HG02759 (cell line): Measurements from ENCODE around the gene CDK4.
A peak's percentile ranks its signal among the peaks of the same experiment; 100 is the strongest.

ENCODE experiments used
- ATAC-seq: cut with Tn5 transposase; IDR thresholded peaks from one replicate; pipeline ENCODE4 v1.9.1; 2021; ENCODE audit warnings: mild to moderate bottlenecking, moderate library complexity; ENCODE audit not compliant: unreplicated experiment

Gene CDK4

DNA sequence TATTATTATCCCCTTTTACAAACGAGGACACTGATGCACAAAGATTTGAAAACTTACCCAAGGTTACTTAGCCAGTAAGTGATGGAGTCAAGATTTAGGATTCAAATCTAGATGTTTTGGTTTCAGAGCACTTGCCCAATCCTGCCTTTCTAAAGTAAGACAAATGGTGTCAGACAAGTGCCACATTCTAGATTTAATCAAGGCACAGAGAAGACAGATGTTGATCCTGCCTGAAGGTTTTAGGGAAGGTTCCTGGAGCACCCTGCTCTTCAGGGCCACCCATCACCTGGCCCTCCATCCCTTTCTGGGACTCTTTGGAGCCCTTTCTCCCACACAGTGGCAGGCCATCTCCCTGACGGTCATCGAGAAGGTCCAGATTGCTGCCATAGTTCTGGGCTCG, 5.7 kb upstream of the CDK4 start:
- ATAC-seq, result no peak

DNA sequence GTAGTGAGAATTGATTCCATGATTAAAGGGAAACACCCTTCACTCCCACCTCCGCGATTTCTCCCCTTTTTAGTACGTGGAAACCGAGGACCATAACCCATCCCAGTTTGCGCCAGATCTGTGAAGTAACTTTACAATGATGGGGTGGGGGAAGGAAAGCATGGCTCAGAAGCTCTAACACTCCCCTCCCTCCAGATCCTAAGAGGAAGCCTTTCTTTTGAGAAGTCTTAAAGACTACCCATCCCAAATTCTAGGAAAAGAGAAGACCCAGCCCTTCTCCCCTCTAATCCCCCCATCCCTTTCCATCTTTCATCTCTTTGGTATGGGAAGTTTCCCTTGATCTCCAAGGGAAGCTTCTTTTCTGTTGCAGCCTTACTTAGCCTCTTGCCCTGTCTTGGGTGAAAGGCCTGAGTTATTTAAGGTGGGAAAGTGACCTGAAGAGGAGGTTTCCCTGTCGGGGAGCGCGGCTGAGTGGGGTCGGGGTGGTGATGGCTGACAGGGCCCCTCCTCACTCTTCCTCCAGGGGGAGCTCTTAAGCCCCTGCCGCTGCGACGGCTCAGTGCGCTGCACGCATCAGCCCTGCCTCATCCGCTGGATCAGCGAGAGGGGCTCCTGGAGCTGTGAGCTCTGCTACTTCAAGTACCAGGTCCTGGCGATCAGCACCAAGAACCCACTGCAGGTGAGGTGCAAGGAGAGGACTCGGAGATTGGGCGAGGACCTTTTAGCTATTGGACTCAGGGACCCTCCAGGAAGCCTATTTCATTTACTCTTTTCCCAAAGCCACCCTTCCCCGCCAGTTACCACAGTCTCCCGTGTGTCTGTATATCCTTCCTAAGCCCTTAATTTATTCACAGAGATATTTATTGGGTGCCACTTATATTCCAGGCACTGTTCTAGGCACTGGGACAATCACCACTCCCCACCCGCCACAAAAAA, 4.6 kb upstream of the CDK4 start:
- peak; percentile 13 for ATAC-seq

DNA sequence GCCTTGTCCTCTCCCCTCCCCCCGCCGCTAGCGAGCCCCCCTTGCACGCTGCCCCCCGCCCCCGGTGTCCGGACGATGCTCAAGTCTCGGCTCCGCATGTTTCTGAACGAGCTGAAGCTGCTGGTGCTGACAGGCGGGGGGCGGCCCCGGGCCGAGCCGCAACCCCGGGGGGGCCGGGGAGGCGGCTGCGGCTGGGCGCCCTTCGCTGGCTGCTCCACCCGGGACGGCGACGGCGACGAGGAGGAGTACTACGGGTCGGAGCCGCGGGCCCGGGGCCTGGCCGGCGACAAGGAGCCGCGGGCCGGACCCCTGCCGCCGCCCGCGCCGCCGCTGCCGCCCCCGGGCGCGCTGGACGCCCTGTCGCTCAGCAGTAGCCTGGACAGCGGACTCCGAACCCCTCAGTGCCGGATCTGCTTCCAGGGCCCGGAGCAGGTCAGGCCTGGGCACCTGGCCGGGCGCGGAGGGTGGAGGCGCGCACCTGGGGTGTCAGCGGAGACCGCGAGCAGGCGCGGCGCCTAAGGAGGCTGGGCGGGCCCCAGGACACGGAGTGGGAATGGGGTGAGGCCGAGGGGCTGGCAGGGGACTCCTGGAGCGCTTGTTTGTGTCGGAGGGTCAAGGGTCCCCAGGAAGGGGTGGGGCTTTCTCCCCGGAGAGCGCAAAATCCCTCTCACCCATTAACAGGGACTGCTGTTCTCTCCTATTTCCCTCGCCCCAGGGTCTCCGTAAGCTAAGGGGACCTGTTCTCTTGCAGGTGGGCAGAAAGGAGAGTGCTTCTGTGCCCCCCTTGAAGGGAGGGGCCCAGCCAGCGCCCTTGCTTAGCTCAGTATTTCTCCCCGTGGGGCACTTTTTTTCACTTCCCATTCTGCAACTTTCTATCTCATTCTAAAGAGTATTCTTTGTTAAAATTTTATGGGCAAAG, 3.6 kb upstream of the CDK4 start:
- no peak for ATAC-seq

DNA sequence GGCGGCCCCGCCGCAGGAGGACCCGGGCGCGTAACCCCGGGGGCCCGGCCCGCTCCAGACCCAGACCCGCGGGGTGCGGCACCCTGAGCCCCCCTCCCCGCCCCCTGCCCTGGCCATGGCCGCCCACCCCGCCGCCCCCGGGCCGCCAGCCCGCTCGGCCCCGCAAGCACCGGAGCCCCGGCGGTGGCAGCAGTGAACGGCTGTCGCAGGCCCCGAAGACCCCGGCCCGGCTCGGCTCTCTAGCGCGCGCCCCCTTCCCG, 3.0 kb upstream of the CDK4 start:
- ATAC-seq, result no peak

DNA sequence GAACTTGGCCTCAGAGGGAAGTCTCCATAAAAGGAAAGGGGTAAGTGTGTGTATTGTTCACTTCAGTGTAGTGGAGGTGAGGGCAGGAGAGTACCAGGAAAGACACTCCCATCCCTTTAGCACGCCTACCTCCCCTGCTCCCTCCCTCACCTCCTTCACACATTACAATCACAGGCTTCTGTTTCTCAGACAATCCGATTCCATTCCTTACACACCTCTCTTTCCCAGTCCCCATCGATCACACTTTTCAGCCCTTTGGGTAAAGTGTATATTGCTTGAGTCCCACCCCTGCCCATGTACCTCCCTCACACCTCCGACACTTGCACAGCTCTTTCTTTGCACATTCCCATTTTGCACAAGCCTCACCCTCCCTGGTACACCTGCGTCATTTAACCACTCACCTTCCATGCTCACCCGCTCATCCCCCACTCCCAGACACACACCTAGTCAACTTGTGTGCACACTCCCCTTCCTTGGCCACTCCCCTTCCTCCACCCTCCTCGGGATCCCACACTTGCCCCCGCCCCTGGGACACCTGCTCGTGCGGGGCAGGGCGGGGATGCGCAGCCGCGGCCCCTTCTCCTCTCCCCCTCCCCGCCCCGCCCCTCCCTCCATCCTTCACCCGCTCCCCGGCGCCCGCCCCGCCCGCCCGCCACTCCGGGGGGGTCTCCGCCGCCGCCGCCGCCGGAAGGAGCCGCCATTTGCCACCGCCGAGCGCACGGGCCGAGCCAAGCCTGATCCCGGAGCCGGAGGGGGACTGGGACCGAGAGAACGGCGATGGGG, 2.5 kb upstream of the CDK4 start, which contains the start of gene MARCHF9:
Gene MARCHF9, plus strand, starts transcription at position 693 of the 783 bp plus-strand sequence. CDS start 426 bp downstream, outside the sequence.
- ATAC-seq, result peak; percentile 37

DNA sequence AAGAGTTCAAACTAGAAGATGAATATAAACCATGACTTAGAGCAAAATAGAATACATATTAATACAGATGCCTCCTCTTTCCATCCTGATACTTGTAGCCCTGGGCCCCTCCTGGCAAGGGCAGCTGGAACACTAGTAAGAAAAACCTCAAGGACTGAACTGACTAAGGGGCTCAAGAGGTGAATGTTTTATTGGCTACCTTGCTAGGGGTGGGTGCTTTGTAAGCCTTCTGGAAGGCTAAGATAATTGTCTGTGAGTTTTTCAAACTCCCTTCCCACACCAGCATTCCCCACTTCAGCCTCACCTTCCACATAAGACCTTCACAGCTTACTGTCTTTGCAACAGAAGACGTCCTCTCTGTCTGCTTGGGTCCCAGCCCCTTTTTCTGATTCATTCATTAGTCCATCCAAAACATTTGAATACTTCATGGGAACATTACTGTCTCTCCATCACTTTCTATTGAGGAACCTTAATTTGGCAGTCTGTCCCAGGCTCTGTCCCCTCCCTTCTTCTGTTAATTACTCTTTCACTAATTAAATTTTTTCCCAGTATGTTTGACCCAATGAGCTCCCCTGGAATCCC, 1.7 kb upstream of the CDK4 start:
- no peak for ATAC-seq

DNA sequence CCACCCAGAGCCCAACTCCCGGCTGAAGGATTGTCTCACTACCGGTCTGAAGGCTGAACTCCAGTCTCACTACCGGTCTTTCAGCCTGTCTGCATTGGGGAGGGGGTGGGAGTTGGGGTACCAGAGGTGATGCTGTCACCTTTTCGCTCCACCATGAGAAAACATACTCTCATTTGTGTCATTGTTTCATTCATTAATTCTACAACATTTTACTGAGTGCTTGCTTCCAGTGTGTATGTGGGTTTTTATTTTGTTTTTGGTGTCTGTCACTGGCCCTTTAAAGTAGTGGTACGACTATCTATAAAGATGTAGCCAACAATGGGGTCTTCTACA, 524 bp upstream of the CDK4 start:
- ATAC-seq, result no peak

DNA sequence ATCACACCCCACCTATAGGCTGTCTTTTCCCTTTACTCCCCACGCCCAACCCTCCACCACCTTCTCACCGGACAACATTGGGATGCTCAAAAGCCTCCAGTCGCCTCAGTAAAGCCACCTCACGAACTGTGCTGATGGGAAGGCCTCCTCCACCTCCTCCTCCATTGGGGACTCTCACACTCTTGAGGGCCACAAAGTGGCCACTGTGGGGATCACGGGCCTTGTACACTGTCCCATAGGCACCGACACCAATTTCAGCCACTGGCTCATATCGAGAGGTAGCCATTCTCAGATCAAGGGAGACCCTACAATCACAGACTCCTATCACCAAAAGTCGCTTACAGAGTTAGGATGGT, 700 bp downstream of the CDK4 start:
- no peak for ATAC-seq

DNA sequence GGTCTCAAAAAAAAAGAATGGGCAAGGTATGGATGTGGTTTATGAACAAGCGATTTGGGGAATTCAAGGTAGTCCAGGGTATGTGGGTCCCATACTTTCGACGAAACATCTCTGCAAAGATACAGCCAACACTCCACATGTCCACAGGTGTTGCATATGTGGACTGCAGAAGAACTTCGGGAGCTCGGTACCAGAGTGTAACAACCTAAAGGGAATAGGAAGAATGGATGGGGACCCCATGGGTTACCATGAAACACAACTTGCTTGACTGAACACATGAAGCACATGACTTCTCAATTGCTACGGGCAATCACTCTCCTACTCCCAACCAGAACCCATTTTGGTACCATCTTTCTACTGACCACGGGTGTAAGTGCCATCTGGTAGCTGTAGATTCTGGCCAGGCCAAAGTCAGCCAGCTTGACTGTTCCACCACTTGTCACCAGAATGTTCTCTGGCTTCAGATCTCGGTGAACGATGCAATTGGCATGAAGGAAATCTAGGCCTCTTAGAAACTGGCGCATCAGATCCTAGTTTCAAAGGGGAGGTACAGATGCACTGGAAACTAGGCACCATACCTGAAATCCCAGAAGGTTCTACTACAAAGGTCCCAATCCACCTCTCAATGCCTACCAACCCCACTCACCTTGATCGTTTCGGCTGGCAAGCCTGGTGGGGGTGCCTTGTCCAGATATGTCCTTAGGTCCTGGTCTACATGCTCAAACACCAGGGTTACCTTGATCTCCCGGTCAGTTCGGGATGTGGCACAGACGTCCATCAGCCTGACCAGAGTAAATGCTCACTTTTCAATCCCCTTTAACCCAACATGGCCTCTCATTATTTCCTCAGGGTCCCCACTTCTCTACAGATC, 1.3 kb downstream of the CDK4 start:
- ATAC-seq, result no peak

DNA sequence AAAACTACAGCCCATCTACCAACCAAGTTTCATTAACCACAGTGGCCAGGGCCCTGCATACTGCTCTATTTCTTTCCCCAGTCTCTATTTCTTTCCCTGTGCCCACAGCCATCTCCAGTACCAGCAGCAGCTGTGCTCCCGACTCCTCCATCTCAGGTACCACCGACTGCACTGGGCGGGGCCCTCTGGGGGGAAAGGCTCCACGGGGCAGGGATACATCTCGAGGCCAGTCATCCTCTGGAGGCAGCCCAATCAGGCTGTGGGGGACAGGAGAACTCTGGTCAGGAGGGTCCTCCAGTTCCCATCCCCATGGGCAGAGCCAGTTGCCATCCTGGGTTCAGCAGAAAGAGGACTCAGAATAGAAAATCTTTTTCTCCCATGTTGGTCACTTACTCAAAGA, 3.0 kb downstream of the CDK4 start:
- no peak for ATAC-seq

DNA sequence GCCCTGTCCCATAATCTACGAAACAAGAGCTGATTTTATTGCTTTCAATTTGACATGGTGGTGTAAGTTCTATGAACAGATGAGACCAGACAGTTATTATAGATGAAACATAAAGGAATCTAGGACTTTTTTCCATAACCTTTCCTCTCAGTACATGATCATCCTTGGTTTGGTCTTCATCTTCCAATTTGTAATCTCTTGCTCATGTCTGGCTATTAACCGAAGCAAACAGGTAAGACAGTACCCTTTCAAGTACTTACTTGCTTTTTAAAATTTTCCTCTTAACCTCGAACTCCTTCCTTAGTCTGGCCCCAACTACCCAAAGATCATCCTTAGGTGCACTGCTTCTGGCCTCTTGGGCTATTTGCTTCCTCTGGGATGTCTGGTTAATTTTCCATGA, 6.1 kb downstream of the CDK4 start:
- ATAC-seq, result no peak

DNA sequence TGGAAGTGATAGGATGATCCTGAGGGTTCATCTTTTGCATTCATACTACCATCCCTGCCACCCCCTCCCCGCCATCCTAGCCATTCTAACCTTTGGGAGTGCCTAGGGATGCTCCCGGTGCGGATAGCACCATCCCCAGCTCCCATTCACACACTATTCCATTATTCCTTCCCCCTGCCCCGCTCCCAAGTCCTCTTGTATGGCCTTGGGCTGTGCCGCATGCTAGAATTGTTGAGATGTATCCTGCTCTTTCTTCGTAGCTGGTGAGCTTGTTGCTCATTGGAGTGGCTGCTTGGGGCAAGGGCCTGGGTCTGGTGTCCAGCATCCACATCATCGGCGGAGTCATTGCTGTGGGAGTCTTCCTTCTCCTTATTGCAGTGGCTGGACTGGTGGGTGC, 6.6 kb downstream of the CDK4 start:
- no peak for ATAC-seq

DNA sequence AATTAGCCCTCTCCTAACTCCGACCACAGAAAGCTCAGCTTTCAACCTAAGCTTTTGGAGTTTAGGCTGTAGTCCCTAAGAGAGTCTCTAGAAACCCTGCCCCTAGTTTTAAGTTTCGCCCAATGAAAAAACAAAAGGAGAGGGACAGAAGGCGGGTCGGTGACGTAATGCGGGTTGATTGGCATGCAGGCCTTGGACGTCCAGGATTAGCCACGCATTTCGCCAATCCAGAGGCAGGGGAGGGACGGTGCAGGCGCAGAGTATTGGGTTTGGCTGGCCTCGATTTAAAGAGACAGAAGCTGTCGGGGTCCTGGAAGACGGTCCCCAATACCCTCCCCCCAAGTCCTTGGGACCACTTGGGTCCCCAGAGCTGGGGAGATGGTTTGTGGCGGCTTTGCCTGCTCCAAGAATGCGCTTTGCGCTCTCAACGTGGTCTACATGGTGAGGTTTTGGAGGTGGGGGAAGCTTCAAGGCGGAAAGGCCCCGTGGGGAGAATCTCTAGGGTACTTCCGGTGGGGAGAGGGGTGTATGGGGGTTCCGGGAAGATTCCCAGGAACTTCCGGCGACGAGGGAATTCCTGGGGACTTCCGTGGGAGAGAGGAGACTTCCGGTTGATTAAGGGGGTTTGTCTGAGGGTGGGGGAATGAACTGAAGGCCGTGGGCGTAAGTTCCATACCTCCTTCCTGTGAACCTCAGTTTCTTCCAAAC, 7.2 kb downstream of the CDK4 start, which contains the start of gene TSPAN31:
Gene TSPAN31, plus strand, starts transcription at position 263 of the 708 bp plus-strand sequence. Its CDS starts 116 bp downstream, at position 379.
- peak; percentile 81 for ATAC-seq

DNA sequence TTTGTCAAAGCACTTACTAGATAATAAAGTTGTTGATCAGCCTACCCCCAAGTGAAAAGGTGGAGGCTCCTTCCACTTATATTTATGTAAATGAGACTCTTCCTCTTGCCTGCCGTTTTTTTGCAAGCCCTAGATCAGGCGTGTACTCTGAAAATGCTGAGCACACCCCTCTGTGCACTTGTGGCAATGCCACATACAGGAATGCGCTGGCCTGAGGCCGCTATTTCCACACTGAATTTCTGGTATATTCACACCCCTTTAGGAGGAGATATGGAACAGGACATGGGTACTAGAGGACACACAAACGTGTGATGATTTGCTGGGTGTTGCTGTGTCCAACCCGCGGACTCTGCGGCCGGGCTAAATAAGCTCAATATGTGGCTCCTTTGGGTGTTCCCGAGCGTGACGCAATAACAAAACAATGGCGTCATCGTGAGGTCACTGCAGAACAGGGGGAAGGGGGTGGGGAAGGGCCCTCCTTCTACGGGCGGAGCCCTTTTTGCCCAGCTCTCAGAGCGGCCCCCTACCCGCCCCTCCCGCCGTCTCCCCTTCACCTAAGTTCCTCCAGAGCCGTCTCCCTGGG, 7.8 kb downstream of the CDK4 start:
- ATAC-seq, result peak; percentile 35

DNA sequence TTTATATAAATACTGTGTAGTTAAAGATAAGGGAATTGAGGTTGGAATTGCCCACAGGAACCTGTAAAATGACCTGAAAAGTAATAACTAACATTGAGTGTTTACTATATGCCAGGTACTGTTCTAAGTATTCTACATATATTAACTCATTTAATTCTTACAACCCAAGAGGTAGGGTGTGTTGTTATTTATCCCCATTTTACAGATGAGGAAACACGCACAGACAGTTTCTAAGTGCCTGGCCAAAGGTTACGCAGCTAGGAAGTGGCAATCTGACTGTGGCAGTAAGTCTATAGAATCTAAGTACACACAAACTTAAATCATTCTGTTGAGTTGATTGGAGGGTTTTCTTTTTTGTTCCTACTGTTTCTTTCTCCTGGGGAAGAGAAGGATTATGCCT, 8.3 kb downstream of the CDK4 start:
- ATAC-seq, result no peak

DNA sequence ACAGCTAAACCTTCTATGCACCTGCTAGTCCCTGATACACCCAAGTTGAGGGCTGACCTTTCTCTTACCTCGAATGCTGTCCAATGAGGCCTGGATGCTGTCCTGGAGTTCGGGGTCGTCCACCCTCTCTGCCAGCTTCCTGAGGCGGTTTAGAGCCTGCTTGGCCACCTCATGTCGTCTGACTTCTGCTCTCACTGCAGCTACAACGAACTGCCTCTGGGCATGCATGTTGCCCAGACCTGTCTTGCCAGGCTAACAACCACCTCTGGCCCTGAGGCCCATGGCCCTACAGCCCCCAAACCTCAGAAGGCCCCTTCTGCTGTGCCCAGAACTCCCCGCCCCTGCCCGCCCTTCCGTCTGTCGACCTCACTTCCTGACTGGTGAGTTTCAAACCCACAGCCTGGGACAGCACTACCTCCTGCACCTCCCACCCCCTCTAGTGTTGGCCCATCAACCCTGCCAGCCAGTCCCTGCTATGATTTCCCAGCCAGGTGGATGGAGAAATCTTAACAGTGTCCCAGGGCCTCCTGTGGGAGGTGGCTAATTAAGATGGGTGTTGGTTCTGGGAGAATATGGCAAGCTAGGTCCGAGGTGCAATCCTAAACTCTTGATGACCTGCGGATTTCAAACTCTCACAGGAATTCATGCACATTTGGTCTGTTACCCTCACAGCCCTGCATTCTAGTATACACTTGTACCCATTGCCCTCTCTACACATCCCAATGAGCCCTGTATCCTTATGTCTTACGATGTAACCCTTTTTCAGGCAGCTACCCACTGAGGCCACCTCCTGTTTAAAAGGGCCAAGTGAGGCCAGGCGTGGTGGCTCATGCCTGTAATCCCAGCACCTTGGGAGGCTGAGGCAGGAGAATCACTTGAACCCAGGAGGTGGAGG, 10.0 kb downstream of the CDK4 start:
- peak; percentile 64 for ATAC-seq

DNA sequence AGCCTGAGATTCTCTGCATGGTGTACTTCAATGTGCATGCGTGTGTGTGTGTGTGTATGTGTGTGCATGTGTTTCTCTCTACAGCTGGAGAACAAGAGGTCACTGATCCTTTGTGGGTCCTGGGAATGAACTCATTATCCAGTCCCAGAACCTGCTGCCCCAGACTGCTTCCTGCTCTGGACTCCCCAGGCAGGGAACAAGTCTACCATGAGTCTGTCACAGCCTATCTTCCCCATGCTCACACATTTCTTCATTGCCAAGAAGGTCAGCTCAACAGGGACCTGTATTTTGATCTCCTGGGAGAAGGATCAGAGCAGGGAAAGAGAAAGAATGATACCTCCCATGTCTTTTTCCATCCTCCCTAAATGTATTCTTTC, 10.7 kb downstream of the CDK4 start:
- no peak for ATAC-seq
